HG03354 (cell line): ENCODE data around the gene RCSD1.
"Not testable (repeated sequence)": the region's sequence is repeated elsewhere in the genome, so short reads cannot be mapped to it uniquely, and the experiment has no call there.

Experiments used
- ATAC-seq: cut with Tn5 transposase; IDR thresholded peaks from one replicate; pipeline ENCODE4 v1.9.1; 2021; ENCODE audit warnings: mild to moderate bottlenecking; ENCODE audit not compliant: unreplicated experiment, poor library complexity, severe bottlenecking

RCSD1 gene

DNA sequence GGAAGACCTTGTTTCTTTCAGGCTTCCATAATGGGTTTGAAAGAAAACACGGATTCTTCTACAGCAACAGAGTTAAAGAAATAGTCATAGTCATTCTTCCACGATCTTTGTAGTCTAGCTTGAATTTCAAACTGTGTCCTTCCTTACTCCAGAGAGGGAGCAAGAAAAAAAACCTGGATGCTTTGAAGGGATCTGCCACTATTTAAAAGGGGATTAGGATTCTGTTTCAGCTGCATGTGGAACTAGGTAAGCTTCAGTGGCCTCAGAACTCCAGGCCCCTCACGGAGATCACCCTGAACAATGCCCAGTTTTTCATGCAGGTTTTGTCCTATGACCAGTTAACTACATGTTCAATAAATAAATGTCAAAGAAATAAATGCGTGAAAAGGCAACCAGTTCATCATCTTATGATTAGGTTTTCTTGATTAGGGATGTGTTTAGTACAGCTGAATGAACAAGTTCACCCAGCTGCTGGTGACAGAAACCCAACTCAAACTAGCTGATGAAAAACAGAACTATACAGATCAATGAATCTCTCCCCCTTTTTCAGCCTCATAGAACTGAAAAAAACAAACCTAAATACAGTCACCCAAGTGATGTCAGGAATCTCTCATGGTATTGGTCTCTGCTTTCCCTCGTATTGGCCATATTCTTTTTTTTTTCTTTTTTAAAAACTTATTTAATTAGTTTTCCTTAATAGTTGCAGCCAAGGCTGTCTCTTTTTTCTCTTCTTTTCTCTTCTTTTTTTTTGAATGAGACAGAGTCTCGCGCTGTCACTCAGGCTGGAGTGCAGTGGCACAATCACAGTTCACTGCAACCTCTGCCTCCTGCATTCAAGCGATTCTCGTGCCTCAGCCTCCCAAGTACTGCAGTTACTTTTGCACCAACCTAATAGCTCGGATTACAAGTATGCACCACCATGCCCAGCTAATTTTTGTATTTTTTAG, 77.2 kb downstream of the RCSD1 start:
- peak; percentile 43 for ATAC-seq

DNA sequence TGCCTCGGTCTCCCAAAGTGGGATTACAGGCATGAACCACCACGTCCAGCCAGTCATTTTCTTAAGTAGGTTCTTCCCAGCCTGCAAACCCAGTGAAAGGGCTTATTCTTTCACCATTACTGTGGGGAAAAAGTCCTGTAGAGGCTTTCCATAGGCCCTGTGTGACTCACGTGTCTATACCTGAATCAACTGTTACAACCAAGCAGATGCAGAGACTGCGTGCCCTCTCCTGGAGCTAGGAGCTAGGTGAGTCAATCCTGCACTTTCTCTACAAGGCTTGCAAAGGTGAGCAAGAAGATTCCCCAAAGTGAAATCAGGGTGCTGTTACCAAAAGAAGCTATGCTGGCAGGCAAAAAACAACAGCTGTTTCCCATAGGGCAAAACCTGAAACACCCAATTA, 77.9 kb downstream of the RCSD1 start:
- ATAC-seq: no peak

DNA sequence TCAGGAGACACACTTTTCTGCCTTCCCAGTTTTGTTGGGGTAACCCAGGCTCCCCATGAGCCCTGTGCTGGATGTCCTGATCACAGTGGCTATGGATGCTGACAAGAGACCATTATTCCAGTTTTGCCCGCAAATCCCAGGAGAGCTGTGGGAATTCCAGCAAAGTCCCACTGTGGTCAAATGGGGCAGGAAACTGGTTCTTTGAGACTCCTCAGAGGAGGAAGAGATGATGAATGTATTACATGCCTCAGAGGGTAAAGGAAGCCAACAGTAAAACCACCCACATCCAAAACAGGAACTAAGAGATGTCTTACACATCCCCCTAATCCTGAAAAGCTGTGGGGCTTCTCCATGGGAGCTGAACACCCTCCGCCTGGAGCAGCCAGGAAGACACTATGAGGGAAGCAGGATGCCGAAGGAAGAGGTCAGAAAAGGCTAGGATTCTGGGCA, 78.9 kb downstream of the RCSD1 start:
- ATAC-seq: no peak

DNA sequence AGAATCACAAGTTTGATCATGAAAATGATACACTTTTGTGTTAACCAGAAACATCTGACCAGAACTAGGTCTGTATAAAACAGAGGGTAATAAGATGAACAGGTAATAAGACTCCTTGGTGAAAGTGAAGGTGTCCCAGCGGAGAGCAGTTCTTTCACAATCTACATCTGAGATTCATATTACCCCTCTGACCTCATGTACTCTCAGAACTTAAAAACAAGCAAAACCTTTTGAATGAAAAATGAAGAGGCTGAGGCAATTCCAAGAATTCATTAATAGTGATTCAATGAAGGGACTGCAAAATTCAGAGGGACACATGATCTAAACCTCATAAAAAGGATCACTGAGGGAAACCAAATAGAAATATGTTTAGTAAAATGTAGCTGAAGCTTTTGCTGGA, 80.8 kb downstream of the RCSD1 start:
- ATAC-seq: no peak

DNA sequence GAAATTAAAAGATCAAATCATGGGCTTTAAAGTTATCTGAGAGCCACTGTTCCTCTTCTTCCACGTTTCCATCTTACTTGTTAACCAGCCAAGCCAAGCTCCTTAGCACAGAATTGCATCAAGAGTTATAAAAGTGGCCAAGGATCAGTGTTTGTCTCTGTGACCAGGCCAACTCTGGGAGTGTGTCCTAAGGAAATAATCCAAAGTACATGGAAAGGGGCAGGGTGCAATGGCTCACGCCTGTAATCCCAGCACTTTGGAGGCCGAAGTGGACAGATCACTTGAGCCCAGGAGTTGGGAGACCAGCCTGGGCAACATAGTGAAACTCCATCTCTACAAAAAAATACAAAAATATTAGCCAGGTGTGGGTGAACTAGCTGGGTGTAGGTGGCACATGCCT, 81.8 kb downstream of the RCSD1 start:
- ATAC-seq: no peak

DNA sequence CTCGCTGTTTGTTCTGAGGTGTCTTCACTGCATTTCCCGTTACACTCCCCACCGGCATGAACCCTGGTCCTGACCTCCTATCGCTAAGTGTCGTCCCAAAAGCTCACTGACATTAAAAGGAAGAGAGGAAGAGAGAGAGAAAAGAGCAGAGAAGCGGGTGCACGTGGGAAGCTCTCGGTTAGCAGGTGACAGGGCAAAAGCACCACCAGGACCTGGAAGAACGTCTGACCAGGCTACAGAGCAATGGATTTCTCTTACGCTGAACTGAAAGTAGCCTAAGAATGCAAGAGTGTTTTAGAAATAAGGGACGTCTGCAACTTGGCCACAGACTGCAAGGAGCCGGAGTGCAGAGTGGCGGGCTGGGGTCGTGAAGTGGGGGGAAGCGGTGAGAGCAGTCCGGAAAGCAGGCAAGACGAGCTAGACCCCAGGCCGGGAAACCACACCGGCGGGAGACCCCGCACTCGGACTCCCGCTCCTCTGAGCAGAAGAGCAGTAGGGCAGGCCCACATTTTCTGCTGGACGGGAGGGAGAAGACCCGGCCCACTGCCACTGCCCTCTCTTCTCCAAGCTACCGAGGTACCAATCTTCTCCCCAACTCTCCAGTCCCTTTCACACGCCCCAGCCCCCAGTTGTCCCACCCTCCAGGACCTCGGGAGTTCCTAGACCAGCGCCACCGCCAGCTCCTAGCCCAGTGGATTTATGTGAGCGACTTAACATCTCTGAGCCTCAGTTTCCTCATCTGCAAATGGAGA, 83.5 kb downstream of the RCSD1 start:
- ATAC-seq: no peak

DNA sequence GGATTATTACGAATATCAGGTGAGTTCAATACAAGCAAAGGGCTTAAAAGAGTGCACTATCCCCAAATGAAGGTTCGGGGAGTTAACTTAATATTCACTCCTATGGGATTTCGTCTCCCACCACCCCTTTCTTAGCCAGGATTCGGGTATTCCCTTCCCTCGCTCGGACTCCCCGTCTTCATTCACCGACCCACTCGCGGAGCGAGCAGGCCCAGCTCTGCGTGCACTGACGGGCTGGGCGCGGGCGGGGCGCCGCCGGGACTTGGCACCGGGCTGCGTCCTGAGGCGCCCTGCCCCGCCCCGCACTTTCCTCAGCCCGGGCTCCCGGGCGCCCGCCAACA, 84.0 kb downstream of the RCSD1 start:
- peak; percentile 55 for ATAC-seq

DNA sequence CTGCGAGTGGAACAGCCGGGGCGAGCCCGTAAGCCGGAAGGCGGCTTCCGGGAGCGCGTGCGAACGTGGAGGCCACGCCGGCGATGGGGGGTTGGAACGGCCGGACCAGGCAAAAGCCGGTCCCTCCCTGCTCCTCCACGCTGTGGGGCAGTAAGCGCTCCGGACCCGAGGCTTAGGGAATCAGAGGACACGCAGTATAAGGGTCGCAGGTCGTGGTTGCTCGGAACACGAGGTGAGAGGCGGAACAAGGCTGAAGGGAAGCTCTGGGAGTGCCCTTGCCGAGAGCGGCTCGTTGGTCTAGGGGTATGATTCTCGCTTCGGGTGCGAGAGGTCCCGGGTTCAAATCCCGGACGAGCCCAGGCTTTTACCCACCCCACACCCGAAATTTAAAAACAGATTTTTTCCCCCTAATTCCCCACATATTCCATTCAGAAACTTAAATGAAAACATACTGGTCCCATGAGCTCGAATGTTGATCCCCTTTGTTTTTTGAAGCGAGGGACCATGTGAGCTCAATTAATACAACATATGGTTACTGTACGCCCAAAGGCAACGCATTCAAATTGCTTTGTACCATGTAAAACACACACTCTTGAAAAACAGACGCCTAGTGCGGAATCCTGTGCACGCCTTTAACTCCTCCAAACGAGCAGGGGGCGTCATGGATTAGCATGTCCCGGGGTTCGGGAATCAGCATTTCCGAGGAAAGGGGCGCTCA, 84.6 kb downstream of the RCSD1 start:
- peak; percentile 59 for ATAC-seq

DNA sequence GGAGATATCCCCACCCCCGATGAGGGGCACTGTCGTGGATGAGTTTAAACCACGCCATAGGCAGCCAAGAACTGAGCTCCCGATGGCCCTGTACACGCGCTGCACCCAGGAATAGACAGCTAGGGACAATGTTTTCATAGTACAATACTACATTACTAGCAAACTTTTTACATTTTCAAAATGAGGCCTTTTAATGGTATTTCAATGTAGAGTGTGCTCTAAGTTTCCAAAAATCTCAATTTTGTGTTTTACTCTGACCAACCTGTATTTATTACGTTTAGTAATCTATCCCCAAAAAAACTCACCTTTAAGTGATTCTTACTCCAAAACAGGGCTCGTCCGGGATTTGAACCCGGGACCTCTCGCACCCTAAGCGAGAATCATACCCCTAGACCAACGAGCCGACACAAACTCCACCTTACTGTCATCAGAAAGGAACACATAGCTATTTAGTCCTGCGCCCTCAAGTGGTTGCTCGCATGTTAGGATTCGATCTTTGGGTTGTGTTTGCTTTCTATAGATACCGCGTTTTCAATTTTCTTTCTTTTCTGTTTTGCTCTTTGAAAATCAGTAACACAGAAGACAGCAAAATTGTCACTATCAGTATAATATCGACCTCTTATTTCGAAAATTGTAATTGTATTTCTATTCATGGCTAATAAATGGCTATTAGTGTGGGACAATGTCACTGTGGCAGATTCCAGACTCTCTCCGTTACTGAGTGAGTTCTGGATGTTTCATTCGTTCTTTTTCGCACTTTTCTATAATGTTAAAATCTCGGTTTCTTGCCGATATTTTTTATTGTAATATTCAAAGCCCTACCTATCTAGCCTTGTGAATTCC, 85.3 kb downstream of the RCSD1 start:
- ATAC-seq: peak; percentile 44

DNA sequence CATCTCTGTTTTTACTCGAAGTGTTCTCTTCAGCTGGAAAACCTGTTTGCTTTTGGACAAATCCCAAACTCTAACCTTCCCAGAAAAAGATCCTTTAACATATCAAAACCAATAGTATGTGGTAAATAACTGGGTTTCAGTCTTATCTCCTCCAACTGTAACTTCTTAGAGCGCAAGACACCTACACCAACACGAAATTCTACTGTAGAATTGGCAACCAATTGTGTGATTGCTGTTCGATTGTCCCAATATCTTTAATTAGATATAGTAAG, 85.9 kb downstream of the RCSD1 start:
- no peak for ATAC-seq

DNA sequence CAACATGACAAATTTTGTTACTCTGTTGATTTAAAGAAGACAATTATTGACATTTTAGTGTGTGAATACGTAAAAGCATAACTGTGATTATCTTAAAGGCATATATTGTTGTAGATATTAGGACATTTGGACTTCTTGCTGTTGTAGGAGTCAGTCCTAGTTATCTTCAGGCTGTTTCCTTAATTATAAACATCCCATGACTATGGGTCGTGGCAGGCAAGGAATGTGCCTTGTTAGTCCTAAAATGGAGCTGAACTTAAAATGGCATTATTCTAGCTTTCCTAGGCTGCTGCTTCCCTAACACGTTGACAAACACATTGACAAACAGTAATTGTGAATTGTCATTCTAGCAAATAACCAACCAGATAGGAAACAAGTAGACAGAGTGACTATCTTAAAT, 87.3 kb downstream of the RCSD1 start:
- ATAC-seq: no peak

DNA sequence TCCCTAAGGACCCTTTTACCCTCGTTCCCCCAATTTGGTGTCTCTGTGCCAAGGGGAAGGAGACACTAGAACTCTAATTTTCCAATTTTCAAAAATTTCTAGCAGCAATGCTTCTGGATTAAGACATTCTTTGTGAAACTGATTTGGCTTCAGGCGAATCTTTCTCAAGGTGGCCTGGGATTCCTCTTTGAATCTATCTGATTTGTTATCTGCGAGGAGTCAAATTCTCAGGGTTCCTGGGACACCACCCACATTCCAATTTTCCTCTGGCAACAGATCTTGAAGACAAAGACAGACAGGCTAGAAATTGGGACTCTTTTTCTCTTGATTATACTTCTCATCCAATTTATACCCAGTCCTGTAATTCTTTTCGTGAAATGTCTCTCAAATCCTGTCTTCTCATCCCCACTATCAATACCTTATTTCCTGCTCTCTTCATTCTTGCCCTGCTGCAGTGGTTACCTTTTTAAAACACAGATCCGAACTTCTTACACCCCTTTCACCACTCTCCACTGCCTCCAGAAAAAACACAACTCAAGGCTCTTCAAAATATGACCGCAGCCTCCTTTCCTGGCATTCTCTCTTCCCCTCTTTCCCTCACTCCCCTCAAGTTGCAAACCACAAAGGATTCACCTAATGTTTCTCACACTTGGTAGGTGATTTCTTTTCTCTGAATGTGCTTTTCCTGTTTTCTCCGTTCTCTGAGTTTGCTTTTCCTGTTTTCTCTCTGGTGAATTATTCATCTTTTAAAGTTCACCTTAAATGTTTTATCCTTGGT, 89.1 kb downstream of the RCSD1 start:
- no peak for ATAC-seq

DNA sequence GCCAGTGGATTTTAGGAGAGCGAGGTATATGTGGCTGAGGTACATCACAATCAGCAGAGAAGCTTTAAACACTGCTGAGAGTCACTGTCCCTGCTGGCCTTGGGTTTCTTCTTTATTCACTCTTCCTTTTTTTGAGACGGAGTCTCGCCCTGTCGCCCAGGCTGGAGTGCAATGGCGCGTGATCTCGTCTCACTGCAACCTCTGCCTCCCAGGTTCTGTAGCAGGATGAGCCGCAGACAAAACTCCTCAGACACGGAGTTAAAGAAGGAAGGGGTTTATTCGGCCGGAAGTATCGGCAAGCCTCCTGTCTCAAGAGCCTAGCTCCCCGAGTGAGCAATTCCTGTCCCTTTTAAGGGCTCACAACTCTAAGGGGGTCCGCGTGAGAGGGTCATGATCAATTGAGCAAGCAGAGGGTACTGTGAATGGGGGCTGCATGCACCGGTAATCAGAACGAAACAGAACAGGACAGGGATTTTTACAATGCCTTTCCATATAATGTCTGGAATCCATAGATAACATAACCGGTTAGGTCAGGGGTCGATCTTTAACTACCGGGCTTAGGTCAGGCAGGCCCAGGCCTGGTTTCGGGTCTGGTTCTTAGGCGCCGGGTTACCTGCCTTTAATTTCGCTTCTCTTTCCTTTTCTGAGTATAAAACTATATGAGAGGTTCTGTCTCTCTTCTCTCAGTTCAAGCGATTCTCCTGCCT, 89.8 kb downstream of the RCSD1 start:
- not testable (repeated sequence) for ATAC-seq

DNA sequence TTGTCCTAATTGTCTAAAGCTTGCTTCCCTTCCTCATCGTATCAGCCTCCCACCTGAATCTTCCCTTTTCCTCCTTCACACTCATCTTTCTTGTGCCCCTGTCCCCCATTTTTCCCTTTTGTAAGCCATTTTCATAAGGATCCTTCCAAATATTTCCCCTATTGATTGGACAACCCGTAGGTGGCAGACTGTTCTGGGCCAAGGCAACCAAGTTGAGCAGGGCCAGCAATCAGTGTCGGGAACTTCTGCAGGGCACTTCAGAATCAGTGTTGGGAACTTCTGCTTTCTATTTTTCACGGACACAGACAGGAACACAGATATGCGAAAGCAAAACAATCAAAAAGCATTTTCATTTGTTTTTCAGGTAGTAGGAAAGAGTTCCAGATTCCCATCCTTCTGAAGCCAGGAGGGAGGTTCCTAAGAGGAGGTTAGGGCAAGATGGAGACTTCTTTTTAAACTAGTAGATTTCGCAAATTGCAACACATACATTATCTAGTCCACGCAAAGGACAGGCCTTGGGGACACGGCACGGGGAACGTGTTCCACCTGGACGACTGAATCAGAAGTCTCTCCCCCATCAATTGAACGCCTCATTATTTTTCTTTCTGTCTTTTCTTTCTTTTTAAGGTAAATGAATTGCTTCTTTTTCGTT, 91.1 kb downstream of the RCSD1 start:
- peak; percentile 10 for ATAC-seq

DNA sequence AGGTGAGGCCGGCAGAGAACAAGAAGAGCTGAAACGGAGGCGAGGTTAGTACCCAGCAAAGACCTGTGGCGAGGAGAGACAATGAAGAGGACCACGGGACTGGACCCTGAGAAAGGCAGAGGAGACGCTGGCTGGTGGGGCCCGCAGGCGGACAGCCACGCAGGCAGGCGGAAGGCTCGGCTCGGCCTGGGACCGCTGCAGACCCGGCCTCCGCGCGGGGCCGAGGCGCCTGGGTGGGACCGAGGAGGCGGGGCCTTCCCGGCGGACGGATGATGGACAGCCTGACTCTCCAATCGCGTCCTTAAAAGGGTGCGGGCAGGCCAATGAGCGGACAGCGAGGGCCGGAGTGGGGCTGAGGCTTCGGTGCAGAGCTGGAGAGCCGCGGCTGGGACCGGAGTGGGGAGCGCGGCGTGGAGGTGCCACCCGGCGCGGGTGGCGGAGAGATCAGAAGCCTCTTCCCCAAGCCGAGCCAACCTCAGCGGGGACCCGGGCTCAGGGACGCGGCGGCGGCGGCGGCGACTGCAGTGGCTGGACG, 91.7 kb downstream of the RCSD1 start, which contains the start of gene MPZL1:
Gene MPZL1 (plus strand): TSS at position 366 of the 535 bp plus-strand sequence. CDS start 170 bp downstream, outside the sequence.
- peak; percentile 94 for ATAC-seq

DNA sequence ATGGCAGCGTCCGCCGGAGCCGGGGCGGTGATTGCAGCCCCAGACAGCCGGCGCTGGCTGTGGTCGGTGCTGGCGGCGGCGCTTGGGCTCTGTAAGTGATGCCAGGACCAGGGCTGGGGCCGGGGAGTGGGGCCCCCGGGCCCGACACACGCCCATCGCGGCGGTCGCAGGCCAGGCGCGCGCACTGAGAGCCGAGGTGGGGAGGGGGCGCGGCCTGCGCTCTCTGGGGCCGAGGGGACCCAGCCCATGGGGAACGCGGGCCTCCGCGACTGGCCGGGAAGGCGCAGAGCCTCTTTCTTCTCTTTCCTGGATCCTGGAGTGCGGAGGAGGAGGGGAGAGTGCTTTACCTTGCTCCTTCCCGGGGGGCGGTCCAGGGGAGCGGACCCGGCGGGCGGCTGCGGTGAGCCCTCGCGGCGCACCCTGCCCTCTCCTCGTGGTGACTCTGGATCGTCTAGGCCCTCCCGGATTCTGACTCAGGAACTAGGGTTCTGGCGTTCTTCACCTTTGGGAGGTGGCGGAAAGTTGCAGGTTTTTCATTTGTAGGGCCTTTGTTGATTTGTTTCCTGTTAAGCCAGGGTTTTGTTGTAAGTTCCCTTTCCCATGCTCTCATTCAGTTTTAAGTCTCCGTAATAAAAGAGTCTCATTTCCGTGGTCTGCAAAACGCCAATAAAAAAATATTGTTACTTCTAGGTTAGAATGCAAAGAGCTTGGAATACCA, 92.3 kb downstream of the RCSD1 start:
- ATAC-seq: peak; percentile 45

DNA sequence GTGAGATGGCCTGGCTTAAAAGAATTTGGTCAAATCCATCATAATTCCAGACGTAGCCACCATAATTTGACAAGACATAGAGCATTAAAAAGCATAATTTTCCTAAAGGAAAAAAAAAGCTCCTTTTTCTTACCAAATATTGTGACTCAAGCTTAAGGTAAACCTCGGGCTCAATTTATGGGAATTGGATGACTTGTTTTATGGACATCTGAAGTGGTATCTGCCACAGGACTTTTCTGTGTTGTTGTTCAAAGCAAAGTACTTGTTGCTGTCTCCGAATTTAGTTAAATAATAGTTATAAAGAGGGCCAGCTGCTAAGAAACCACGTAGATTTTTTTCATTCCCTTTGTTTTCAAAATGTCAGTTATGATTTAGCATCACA, 92.8 kb downstream of the RCSD1 start:
- no peak for ATAC-seq
